Central memory CD8-positive, alpha-beta T cell (primary cell): Measurements from ENCODE around the gene ANKRD33.

Experiments used
- ATAC-seq: fragments of 150-1000 bp; cut with Tn5 transposase; replicated peaks from 2 replicates; pipeline ENCODE4 v1.10.0; 2022; ENCODE audit warnings: mild to moderate bottlenecking, moderate FRiP score, moderate number of reproducible peaks; ENCODE audit not compliant: poor library complexity, severe bottlenecking; ENCODE audit errors: extremely low read depth
- DNase-seq, 2 donors: peaks; one replicate each; pipeline ENCODE4 v3.0.0; 2021; ENCODE audit warnings: low spot score in 2 of 2
- H3K27ac Mint-ChIP-seq: one replicate; pipeline ENCODE4 v1.8.0; 2022; ENCODE audit warnings: low read depth, mild to moderate bottlenecking, moderate library complexity, mixed read lengths
- H3K27me3 Mint-ChIP-seq: one replicate; pipeline ENCODE4 v1.8.0; 2022; ENCODE audit warnings: mixed read lengths
- H3K36me3 Mint-ChIP-seq: one replicate; pipeline ENCODE4 v1.8.0; 2022; ENCODE audit warnings: mild to moderate bottlenecking, moderate library complexity, mixed read lengths; ENCODE audit not compliant: insufficient read depth
- H3K4me1 Mint-ChIP-seq: one replicate; pipeline ENCODE4 v1.8.0; 2022; ENCODE audit warnings: mixed read lengths
- H3K4me3 Mint-ChIP-seq: one replicate; pipeline ENCODE4 v1.8.0; 2022; ENCODE audit warnings: mild to moderate bottlenecking, moderate library complexity, mixed read lengths
- H3K9me3 Mint-ChIP-seq: one replicate; pipeline ENCODE4 v1.8.0; 2022; ENCODE audit warnings: mixed read lengths

Gene ANKRD33

GRCh38 chr12:51848841-51849735 lies 38.8 kb upstream of the ANKRD33 start:
- Mint-ChIP-seq H3K4me3 (no peak overlapping the region), H3K36me3 (no peaks in the 10 kb centered on the region), H3K9me3 (no peaks in the 10 kb centered on the region), H3K27me3 (peaks cover 64% of the 10 kb centered on the region), H3K27ac (no peak overlapping the region), H3K4me1 (peaks cover 23% of the 10 kb centered on the region)
- ATAC-seq (no peak), DNase-seq (no peak)

- peaks cover 53% of the 10 kb centered on the region for H3K27me3 Mint-ChIP-seq
- H3K4me1 Mint-ChIP-seq = peaks cover 23% of the 10 kb centered on the region
- H3K9me3 Mint-ChIP-seq = no peaks in the 10 kb centered on the region
- no peak for ATAC-seq
- H3K27ac Mint-ChIP-seq = no peak overlapping the region
- no peaks in the 10 kb centered on the region for H3K36me3 Mint-ChIP-seq
- H3K4me3 Mint-ChIP-seq = no peak overlapping the region
- DNase-seq = no peak
Observed at GRCh38 chr12:51850081-51850964, 37.6 kb upstream of the ANKRD33 start.

GRCh38 chr12:51850965-51851299 lies 37.0 kb upstream of the ANKRD33 start:
- DNase-seq (no peak), ATAC-seq (no peak)
- Mint-ChIP-seq H3K9me3 (no peaks in the 10 kb centered on the region), H3K36me3 (no peaks in the 10 kb centered on the region), H3K27ac (no peak overlapping the region), H3K4me3 (no peak overlapping the region), H3K4me1 (peaks cover 22% of the 10 kb centered on the region), H3K27me3 (peaks cover 53% of the 10 kb centered on the region)

- Mint-ChIP-seq H3K27ac (no peak overlapping the region), H3K4me3 (no peak overlapping the region), H3K4me1 (peaks cover 15% of the 10 kb centered on the region), H3K36me3 (peaks cover 2% of the 10 kb centered on the region), H3K9me3 (no peaks in the 10 kb centered on the region), H3K27me3 (peaks cover 53% of the 10 kb centered on the region)
- DNase-seq = no peak
- no peak for ATAC-seq
Observed at GRCh38 chr12:51851413-51852124, 36.3 kb upstream of the ANKRD33 start.

GRCh38 chr12:51852404-51853137 lies 35.3 kb upstream of the ANKRD33 start:
- H3K9me3 Mint-ChIP-seq = no peaks in the 10 kb centered on the region
- DNase-seq (no peak), ATAC-seq (no peak)
- H3K4me1 Mint-ChIP-seq = peaks cover 11% of the 10 kb centered on the region
- H3K36me3 Mint-ChIP-seq = peaks cover 2% of the 10 kb centered on the region
- no peak overlapping the region for H3K27ac Mint-ChIP-seq
- no peak overlapping the region for H3K4me3 Mint-ChIP-seq
- peaks cover 57% of the 10 kb centered on the region for H3K27me3 Mint-ChIP-seq

GRCh38 chr12:51855586-51856428 lies 32.1 kb upstream of the ANKRD33 start:
- ATAC-seq = no peak
- Mint-ChIP-seq H3K4me3 (no peak overlapping the region), H3K27ac (no peak overlapping the region), H3K9me3 (no peaks in the 10 kb centered on the region), H3K27me3 (peaks cover 71% of the 10 kb centered on the region), H3K36me3 (peaks cover 2% of the 10 kb centered on the region), H3K4me1 (peaks cover 9% of the 10 kb centered on the region)
- no peak for DNase-seq

- no peak overlapping the region for H3K27ac Mint-ChIP-seq
- ATAC-seq (no peak), DNase-seq (no peak)
- H3K4me1 Mint-ChIP-seq = peaks cover 7% of the 10 kb centered on the region
- peaks cover 86% of the 10 kb centered on the region for H3K27me3 Mint-ChIP-seq
- H3K4me3 Mint-ChIP-seq = no peak overlapping the region
- no peaks in the 10 kb centered on the region for H3K9me3 Mint-ChIP-seq
- peaks cover 3% of the 10 kb centered on the region for H3K36me3 Mint-ChIP-seq
Observed at GRCh38 chr12:51860986-51861385, 26.9 kb upstream of the ANKRD33 start.

- DNase-seq = no peak
- H3K27ac Mint-ChIP-seq = no peak overlapping the region
- ATAC-seq = no peak
- H3K4me1 Mint-ChIP-seq = peaks cover 7% of the 10 kb centered on the region
- peaks cover 2% of the 10 kb centered on the region for H3K36me3 Mint-ChIP-seq
- H3K27me3 Mint-ChIP-seq = peaks cover 86% of the 10 kb centered on the region
- H3K9me3 Mint-ChIP-seq = no peaks in the 10 kb centered on the region
- H3K4me3 Mint-ChIP-seq = no peak overlapping the region
Observed at GRCh38 chr12:51862947-51863346, 25.0 kb upstream of the ANKRD33 start.

- no peak for DNase-seq
- no peaks in the 10 kb centered on the region for H3K9me3 Mint-ChIP-seq
- H3K27me3 Mint-ChIP-seq = peaks cover 91% of the 10 kb centered on the region
- no peak overlapping the region for H3K27ac Mint-ChIP-seq
- H3K4me1 Mint-ChIP-seq = peaks cover 7% of the 10 kb centered on the region
- peaks cover 2% of the 10 kb centered on the region for H3K36me3 Mint-ChIP-seq
- H3K4me3 Mint-ChIP-seq = no peak overlapping the region
- ATAC-seq = no peak
Observed at GRCh38 chr12:51863363-51863932, 24.5 kb upstream of the ANKRD33 start.

- Mint-ChIP-seq H3K9me3 (no peaks in the 10 kb centered on the region), H3K27ac (no peak overlapping the region), H3K4me3 (no peak overlapping the region), H3K4me1 (peaks cover 7% of the 10 kb centered on the region), H3K27me3 (peaks cover 94% of the 10 kb centered on the region), H3K36me3 (peaks cover 4% of the 10 kb centered on the region)
- DNase-seq = no peak
- ATAC-seq = peak; percentile 46
Observed at GRCh38 chr12:51863933-51864832, 23.7 kb upstream of the ANKRD33 start.
